Measurements from ENCODE around the gene ARPC1B. TPM values are rescaled to one million over a fixed set of nuclear protein-coding genes. Genes with fewer than 3 reads are reported as not detected.

ARPC1B gene
- total RNA-seq, 2 donors from 2014 or later: 141 to 143 TPM

DNA sequence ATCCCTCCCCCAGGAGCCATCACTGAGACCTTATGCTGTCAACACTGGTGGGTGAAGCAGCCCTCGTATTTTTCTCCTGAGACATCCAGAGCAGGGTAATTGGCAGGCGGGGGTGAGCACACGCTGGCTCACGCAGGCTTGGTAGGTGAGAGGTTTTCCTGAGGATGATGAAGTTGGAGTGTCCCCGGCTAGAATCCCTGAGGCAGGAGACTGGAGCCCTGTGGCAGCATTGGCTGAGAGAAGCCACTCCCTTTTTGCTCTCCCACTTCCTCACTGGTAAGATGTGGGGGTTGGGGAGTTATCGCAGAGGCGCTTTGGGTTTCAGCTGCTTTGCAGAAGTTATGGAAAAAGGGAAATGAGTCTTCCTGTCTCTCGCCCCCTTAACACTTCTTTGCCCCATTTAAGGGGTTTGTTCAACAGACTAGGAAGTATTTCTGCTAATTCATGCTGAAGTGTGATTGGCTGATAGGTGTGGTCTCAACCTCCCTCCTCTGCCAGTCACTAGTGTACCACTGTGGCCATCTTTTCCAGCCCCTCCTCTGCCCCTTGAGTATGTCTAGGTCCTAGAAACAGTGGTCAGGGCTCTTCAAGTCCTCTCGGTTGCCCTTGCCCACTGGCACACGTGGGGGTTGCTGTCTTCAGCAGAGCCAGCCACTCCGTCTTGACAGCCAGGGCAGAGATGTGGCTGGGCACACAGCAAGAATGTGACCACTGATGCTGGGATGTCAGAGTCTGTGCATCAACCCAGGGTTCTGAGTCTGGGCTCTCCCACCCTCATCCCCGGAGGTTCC, 5.7 kb downstream of the ARPC1B start:
- Histone ChIP-seq H3K4me3 (peak overlapping the region; percentile 3), H3K4me1 (peaks cover 10% of the 10 kb centered on the region), H3K27me3 (no peaks in the 10 kb centered on the region), H3K9ac (ENCODE audit: low read depth in 2 of 2, low read length in 2 of 2) (peak overlapping the region; percentile 56 to 64), H3K36me3 (no peaks in the 10 kb centered on the region), H3K27ac (peak overlapping the region; percentile 83), H3K9me3 (no peaks in the 10 kb centered on the region)
- TF ChIP-seq, protein P1, sequence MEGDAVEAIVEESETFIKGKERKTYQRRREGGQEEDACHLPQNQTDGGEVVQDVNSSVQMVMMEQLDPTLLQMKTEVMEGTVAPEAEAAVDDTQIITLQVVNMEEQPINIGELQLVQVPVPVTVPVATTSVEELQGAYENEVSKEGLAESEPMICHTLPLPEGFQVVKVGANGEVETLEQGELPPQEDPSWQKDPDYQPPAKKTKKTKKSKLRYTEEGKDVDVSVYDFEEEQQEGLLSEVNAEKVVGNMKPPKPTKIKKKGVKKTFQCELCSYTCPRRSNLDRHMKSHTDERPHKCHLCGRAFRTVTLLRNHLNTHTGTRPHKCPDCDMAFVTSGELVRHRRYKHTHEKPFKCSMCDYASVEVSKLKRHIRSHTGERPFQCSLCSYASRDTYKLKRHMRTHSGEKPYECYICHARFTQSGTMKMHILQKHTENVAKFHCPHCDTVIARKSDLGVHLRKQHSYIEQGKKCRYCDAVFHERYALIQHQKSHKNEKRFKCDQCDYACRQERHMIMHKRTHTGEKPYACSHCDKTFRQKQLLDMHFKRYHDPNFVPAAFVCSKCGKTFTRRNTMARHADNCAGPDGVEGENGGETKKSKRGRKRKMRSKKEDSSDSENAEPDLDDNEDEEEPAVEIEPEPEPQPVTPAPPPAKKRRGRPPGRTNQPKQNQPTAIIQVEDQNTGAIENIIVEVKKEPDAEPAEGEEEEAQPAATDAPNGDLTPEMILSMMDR (IDR thresholded peaks at IDR 0.05): no peak
- peak; percentile 44 for DNase-seq
- intact Hi-C loops (cut with DNase I): no loop called here

DNA sequence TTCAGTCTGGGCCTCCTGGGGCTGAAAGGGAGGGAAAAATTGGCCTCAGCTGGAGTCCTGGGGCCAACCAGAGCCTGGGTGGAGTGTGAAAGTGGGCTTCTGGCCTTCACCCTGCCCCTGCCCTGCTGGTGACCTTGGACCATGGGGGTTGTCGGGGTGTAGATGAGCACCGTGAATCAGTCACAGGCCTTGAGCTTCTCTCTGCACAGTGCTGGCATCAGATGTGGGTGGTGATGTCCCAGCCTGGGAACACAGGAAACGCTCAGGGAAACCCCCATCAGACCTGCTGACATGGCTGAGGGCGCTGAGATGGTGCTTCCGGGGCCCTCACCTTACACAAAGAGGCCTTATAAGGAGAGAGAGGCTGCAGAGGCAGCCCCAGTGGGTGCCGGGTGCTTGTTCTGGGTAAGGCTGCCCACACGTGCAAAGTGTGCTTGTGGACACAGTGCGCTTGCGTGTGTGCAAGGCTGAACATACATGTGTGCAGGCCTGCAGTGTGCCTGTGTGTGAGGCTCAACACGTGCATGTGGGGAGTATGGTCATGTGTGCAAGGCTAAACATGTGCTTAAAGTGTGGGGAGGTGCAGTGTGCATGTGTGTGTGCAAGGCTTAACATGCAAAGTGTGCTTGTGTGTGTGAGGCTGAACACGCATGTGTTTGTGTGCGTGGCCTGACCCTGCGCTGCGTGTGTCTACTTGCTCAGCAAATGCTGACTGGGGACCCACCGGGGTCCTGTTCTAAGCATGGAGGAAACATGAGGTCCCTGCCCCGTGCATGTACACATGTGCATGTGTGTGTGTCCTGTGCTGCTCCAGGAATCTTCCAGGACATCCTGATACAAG, 6.5 kb downstream of the ARPC1B start:
- TF ChIP-seq, protein P1 (IDR thresholded peaks at IDR 0.05): no peak
- Histone ChIP-seq H3K4me1 (peaks cover 10% of the 10 kb centered on the region), H3K27ac (peak overlapping the region; percentile 83), H3K27me3 (no peaks in the 10 kb centered on the region), H3K36me3 (no peaks in the 10 kb centered on the region), H3K9me3 (no peaks in the 10 kb centered on the region), H3K9ac (ENCODE audit: low read depth in 2 of 2, low read length in 2 of 2) (peak overlapping the region; percentile 56 to 64), H3K4me3 (peak overlapping the region; percentile 3)
- intact Hi-C loops (cut with DNase I): no loop called here
- peak; percentile 42 for DNase-seq

DNA sequence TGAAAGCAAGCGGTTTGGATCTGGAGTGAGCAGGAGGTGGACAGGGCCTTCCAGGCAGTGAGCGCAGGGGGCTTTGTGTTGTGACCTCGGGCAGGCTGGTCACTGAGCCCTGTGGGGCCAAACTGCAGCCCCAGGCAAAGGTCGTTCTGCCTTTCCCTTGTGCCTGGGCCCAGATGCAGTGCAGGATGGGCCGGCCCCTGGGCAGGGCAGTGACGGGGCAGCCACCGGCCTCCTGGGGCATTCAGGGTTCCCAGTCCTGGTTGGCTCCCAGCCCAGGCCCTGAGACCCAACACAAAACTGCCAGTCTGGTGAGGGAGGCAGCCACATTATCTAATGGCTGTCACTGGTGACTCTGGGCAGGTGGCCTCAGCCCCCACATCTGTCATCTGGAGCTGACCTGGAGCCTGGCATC, 7.1 kb downstream of the ARPC1B start:
- Histone ChIP-seq H3K9me3 (no peaks in the 10 kb centered on the region), H3K4me1 (peaks cover 6% of the 10 kb centered on the region), H3K27me3 (no peaks in the 10 kb centered on the region), H3K36me3 (no peaks in the 10 kb centered on the region), H3K4me3 (no peak overlapping the region), H3K9ac (ENCODE audit: low read depth in 2 of 2, low read length in 2 of 2) (no peak overlapping the region), H3K27ac (no peak overlapping the region)
- intact Hi-C loops (cut with DNase I): no loop called here
- TF ChIP-seq, protein P1 (IDR thresholded peaks at IDR 0.05): no peak
- no peak for DNase-seq

DNA sequence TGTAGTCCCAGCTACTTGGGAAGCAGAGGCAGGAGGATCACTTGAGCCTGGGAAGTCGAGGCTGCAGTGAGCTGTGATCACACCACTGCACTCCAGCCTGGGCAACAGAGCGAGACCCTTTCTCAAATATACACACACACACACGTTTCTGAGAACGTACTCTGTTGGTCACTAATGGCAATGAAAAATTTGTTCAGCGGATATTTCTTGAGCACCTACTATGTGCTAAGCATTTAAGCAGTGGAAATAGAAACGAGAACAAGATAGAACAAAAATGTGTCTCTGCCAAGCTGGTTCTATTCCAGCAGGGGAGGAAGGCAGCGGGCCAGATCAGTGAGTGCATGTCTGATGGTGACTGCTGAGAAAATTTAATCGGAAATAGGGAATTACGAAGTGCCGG, 8.7 kb downstream of the ARPC1B start:
- Histone ChIP-seq H3K27me3 (no peaks in the 10 kb centered on the region), H3K27ac (no peak overlapping the region), H3K4me1 (peaks cover 6% of the 10 kb centered on the region), H3K9me3 (no peaks in the 10 kb centered on the region), H3K36me3 (no peaks in the 10 kb centered on the region), H3K9ac (ENCODE audit: low read depth in 2 of 2, low read length in 2 of 2) (no peak overlapping the region), H3K4me3 (no peak overlapping the region)
- no peak for DNase-seq
- TF ChIP-seq, protein P1 (IDR thresholded peaks at IDR 0.05): no peak
- intact Hi-C loops (cut with DNase I): no loop called here

DNA sequence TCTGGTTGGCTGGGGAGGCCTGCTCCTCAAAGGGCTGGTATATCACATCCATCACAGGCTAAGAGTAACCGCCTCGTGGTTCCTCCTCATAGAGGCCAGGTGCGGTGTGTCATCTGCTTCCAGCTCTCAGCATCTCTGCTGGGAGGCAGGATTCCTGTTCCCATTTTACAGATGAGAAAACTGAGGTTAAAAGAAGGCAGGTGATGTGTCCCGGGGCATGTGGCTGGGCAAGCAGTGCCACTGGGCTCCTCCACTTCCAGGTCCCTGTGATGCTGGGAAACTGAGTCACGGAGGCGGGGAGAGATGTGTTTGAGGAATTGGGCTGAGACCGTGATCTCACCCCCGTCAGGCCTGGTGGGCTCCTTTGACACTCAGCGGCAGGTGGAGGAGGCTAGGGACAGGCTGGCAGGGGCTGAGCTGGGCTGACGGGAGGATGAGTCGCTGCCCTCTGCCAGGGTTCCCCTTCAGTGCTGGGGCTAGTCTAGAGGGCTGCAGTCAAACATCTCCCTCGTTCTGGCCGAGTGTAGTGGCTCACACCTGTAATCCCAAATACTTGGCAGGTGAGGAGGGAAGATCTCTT, 9.4 kb downstream of the ARPC1B start:
- no peak overlapping the region for H3K9ac ChIP-seq (ENCODE audit: low read depth in 2 of 2, low read length in 2 of 2)
- no peaks in the 10 kb centered on the region for H3K9me3 ChIP-seq
- no peaks in the 10 kb centered on the region for H3K27me3 ChIP-seq
- H3K4me3 ChIP-seq: no peak overlapping the region
- peaks cover 6% of the 10 kb centered on the region for H3K4me1 ChIP-seq
- no peak for DNase-seq
- intact Hi-C loops (cut with DNase I): no loop called here
- TF ChIP-seq, protein P1 (IDR thresholded peaks at IDR 0.05): no peak
- no peaks in the 10 kb centered on the region for H3K36me3 ChIP-seq
- no peak overlapping the region for H3K27ac ChIP-seq

Data from colonic mucosa (tissue), 4 donors.